Measurements from ENCODE around the gene ZNF444. TPM values are rescaled to one million over a fixed set of nuclear protein-coding genes. Genes with fewer than 3 reads are reported as not detected.

Gene ZNF444
- total RNA-seq, result 10 to 100 TPM; 35.4 to 36.8 TPM
- polyA plus RNA-seq (ENCODE audit: insufficient read length in 6 of 6), result 10 to 100 TPM; 37.6 to 52.3 (median 45.1) TPM
- long read RNA-seq, donor 1, full-length matches to known transcripts, result 34 of 52 reads
- long read RNA-seq, donor 1, partial matches to known transcripts, result 18 of 52 reads
- long read RNA-seq, donor 1, other reads (novel, unspliced or antisense), result 0 of 52 reads
- long read RNA-seq, donor 2, full-length matches to known transcripts, result 14 of 14 reads
- long read RNA-seq, donor 2, partial matches to known transcripts, result 0 of 14 reads
- long read RNA-seq, donor 2, other reads (novel, unspliced or antisense), result 0 of 14 reads
- long read RNA-seq, donor 3, partial matches to known transcripts, result 0 of 6 reads
- long read RNA-seq, donor 3, other reads (novel, unspliced or antisense), result 0 of 6 reads
- long read RNA-seq, donor 4, full-length matches to known transcripts, result 5 of 10 reads
- long read RNA-seq, donor 4, partial matches to known transcripts, result 0 of 10 reads
- long read RNA-seq, donor 4, other reads (novel, unspliced or antisense), result 5 of 10 reads
- long read RNA-seq, donor 5, full-length matches to known transcripts, result 12 of 18 reads
- long read RNA-seq, donor 5, partial matches to known transcripts, result 6 of 18 reads
- long read RNA-seq, donor 5, other reads (novel, unspliced or antisense), result 0 of 18 reads
- long read RNA-seq, donor 6, full-length matches to known transcripts, result 15 of 15 reads
- long read RNA-seq, donor 6, partial matches to known transcripts, result 0 of 15 reads
- long read RNA-seq, donor 6, other reads (novel, unspliced or antisense), result 0 of 15 reads
- long read RNA-seq, donor 7, full-length matches to known transcripts, result 14 of 14 reads
- long read RNA-seq, donor 7, partial matches to known transcripts, result 0 of 14 reads
- long read RNA-seq, donor 7, other reads (novel, unspliced or antisense), result 0 of 14 reads
- long read RNA-seq, donor 8, full-length matches to known transcripts, result 17 of 31 reads
- long read RNA-seq, donor 8, partial matches to known transcripts, result 14 of 31 reads
- long read RNA-seq, donor 8, other reads (novel, unspliced or antisense), result 0 of 31 reads
- long read RNA-seq, donor 9, result 0 reads
- long read RNA-seq, donor 10, transcript ZNF444-201 (5 exons, 2,042 nt), result major isoform, 5 of 13 reads
- long read RNA-seq, donor 10, partial matches to known transcripts, result 2 of 13 reads
- long read RNA-seq, donor 10, other reads (novel, unspliced or antisense), result 4 of 13 reads
- long read RNA-seq, donor 11, result 0 reads
- long read RNA-seq, donor 12, full-length matches to known transcripts, result 11 of 18 reads
- long read RNA-seq, donor 12, partial matches to known transcripts, result 7 of 18 reads
- long read RNA-seq, donor 12, other reads (novel, unspliced or antisense), result 0 of 18 reads

GRCh38 chr19:56140583-56141416, at the start of gene ZNF444:
ZNF444 (plus strand) TSS chr19:56141287; CDS start chr19:56146912, 5,625 bp downstream.
- Histone ChIP-seq H3K27me3 (no peaks in the 10 kb centered on the region), H3K27ac (peak within 1 kb of the TSS; percentile 91 to 95), H3K36me3 (no peaks in the 10 kb centered on the region), H3K4me1 (peaks cover 6 to 63% of the 10 kb centered on the region in 2 donors), H3K4me3 (peak within 1 kb of the TSS; percentile 51 to 58), H3K9me3 (no peaks in the 10 kb centered on the region)
- TF ChIP-seq CTCF (IDR thresholded peaks at IDR 0.05), result no peak
- intact Hi-C loops (cut with DNase I), result no loop called here
- peak; percentile 86 for ATAC-seq
- DNase-seq, result peak; percentile 97 to 100 (median 100)

GRCh38 chr19:56091751-56092546, 49.1 kb upstream of the ZNF444 start:
- DNase-seq (peak in 1 of 4 donors; percentile 39), ATAC-seq (no peak)
- Histone ChIP-seq H3K9me3 (no peaks in the 10 kb centered on the region), H3K27me3 (no peaks in the 10 kb centered on the region), H3K36me3 (peaks cover 0 to 76% of the 10 kb centered on the region in 2 donors), H3K4me3 (peak overlapping the region in 1 of 2 donors; percentile 11), H3K27ac (peak overlapping the region in 1 of 2 donors; percentile 45), H3K4me1 (peaks cover 0 to 15% of the 10 kb centered on the region in 2 donors)
- intact Hi-C loops (cut with DNase I), result no loop called here
- TF ChIP-seq CTCF (IDR thresholded peaks at IDR 0.05), result no peak

GRCh38 chr19:56092685-56093631, 48.1 kb upstream of the ZNF444 start:
- Histone ChIP-seq H3K27ac (no peak overlapping the region), H3K9me3 (no peaks in the 10 kb centered on the region), H3K4me1 (peaks cover 0 to 15% of the 10 kb centered on the region in 2 donors), H3K27me3 (no peaks in the 10 kb centered on the region), H3K36me3 (peaks cover 0 to 76% of the 10 kb centered on the region in 2 donors), H3K4me3 (no peak overlapping the region)
- no peak for TF ChIP-seq CTCF (IDR thresholded peaks at IDR 0.05)
- ATAC-seq, result no peak
- DNase-seq, result no peak
- intact Hi-C loops (cut with DNase I), result no loop called here
